Measurements from ENCODE around the gene GNAI2. TPM values are rescaled to one million over a fixed set of nuclear protein-coding genes. Genes with fewer than 3 reads are reported as not detected.
A peak's percentile ranks its signal among the peaks of the same experiment; 100 is the strongest.

GNAI2 gene
- total RNA-seq, 1 experiment from 2014 or later, result 185 TPM

DNA sequence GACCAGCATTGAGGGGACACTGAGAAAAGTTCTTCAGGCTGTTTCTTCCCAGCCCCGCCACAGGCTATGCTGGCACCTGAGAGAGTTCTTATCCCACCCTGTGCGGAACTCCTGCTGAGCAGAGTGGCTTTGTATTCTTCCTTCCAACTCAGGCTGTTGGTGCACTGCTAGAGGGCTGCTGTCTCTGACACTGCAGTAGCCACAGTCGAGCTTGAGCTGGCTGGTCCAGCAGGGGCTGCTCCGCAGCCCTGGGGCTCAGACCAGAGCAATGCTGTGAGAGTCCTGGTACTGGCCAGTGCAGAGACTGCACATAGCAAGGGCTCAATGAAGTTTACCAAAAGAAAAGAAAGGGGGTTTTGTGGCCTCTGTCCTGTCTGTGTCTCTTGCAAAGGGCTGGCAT, 3.6 kb downstream of the GNAI2 start (continued):
- TF ChIP-seq NR3C1 (CRISPR knock-in tag; conservative IDR thresholded peaks at IDR 0.05; ENCODE audit: low read depth) (no peak), ZNF138 (CRISPR knock-in tag; conservative IDR thresholded peaks at IDR 0.05) (no peak), JAZF1 (CRISPR knock-in tag; IDR thresholded peaks at IDR 0.05) (no peak), CDX4 (CRISPR knock-in tag; IDR thresholded peaks at IDR 0.05; ENCODE audit: borderline replicate concordance) (no peak), SP1 (CRISPR knock-in tag; conservative IDR thresholded peaks at IDR 0.05) (no peak), USF1 (CRISPR knock-in tag; IDR thresholded peaks at IDR 0.05) (no peak), TEAD4 (CRISPR knock-in tag; IDR thresholded peaks at IDR 0.05) (no peak), E2F4 (CRISPR knock-in tag; IDR thresholded peaks at IDR 0.05; ENCODE audit: borderline replicate concordance, low read depth) (no peak)
- TF ChIP-seq, protein P1, sequence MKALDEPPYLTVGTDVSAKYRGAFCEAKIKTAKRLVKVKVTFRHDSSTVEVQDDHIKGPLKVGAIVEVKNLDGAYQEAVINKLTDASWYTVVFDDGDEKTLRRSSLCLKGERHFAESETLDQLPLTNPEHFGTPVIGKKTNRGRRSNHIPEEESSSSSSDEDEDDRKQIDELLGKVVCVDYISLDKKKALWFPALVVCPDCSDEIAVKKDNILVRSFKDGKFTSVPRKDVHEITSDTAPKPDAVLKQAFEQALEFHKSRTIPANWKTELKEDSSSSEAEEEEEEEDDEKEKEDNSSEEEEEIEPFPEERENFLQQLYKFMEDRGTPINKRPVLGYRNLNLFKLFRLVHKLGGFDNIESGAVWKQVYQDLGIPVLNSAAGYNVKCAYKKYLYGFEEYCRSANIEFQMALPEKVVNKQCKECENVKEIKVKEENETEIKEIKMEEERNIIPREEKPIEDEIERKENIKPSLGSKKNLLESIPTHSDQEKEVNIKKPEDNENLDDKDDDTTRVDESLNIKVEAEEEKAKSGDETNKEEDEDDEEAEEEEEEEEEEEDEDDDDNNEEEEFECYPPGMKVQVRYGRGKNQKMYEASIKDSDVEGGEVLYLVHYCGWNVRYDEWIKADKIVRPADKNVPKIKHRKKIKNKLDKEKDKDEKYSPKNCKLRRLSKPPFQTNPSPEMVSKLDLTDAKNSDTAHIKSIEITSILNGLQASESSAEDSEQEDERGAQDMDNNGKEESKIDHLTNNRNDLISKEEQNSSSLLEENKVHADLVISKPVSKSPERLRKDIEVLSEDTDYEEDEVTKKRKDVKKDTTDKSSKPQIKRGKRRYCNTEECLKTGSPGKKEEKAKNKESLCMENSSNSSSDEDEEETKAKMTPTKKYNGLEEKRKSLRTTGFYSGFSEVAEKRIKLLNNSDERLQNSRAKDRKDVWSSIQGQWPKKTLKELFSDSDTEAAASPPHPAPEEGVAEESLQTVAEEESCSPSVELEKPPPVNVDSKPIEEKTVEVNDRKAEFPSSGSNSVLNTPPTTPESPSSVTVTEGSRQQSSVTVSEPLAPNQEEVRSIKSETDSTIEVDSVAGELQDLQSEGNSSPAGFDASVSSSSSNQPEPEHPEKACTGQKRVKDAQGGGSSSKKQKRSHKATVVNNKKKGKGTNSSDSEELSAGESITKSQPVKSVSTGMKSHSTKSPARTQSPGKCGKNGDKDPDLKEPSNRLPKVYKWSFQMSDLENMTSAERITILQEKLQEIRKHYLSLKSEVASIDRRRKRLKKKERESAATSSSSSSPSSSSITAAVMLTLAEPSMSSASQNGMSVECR (CRISPR knock-in tag; IDR thresholded peaks at IDR 0.05; ENCODE audit: borderline replicate concordance), result no peak
- TF ChIP-seq, protein P2, sequence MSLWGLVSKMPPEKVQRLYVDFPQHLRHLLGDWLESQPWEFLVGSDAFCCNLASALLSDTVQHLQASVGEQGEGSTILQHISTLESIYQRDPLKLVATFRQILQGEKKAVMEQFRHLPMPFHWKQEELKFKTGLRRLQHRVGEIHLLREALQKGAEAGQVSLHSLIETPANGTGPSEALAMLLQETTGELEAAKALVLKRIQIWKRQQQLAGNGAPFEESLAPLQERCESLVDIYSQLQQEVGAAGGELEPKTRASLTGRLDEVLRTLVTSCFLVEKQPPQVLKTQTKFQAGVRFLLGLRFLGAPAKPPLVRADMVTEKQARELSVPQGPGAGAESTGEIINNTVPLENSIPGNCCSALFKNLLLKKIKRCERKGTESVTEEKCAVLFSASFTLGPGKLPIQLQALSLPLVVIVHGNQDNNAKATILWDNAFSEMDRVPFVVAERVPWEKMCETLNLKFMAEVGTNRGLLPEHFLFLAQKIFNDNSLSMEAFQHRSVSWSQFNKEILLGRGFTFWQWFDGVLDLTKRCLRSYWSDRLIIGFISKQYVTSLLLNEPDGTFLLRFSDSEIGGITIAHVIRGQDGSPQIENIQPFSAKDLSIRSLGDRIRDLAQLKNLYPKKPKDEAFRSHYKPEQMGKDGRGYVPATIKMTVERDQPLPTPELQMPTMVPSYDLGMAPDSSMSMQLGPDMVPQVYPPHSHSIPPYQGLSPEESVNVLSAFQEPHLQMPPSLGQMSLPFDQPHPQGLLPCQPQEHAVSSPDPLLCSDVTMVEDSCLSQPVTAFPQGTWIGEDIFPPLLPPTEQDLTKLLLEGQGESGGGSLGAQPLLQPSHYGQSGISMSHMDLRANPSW (CRISPR knock-in tag; conservative IDR thresholded peaks at IDR 0.05; ENCODE audit: low read depth), result no peak
- TF ChIP-seq, protein P3, sequence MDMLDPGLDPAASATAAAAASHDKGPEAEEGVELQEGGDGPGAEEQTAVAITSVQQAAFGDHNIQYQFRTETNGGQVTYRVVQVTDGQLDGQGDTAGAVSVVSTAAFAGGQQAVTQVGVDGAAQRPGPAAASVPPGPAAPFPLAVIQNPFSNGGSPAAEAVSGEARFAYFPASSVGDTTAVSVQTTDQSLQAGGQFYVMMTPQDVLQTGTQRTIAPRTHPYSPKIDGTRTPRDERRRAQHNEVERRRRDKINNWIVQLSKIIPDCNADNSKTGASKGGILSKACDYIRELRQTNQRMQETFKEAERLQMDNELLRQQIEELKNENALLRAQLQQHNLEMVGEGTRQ (CRISPR knock-in tag; IDR thresholded peaks at IDR 0.05), result no peak

DNA sequence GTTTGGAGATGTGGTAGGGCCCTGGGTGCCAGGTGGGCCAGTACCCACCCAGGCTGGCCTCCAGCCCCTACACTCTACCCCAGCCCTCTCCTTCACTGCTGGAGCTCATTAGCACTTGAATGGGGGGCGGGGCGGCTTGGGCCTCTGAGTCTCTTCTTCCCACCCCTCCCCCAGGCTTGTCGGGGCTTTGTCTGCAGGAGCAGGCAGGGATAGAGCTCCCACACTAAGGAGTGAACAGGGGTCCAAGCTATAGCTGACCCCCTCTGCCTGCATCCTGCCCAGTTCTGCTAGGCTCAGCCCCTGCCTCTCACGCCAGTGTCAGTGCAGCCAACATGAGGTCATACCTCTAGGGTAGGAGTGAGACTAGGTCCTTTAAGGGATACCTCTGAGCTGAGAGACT, 5.2 kb downstream of the GNAI2 start:
- ATAC-seq (peak; percentile 59), DNase-seq (ENCODE audit: low spot score) (peak; percentile 95)
- CTCF ChIA-PET, result interaction anchor here (0.8 to 6.4 kb wide), 19 partner anchors 9 to 127 kb away, joined by 3 to 88 read pairs (median 5); partner anchors contain the start of genes HYAL3 and NAA80
- peak overlapping the region; percentile 69 for H3K4me3 Mint-ChIP-seq
- peaks cover 2% of the 10 kb centered on the region; the same call in 1 of the 2 replicates for H3K36me3 Mint-ChIP-seq
- H3K27ac Mint-ChIP-seq, result peak overlapping the region; percentile 96
- no peaks in the 10 kb centered on the region for H3K27me3 Mint-ChIP-seq (ENCODE audit: low read depth)
- H3K9me3 Mint-ChIP-seq, result no peaks in the 10 kb centered on the region
- POLR2A ChIA-PET, result interaction anchor here (0.8 to 2.5 kb wide), 6 partner anchors 14 to 62 kb away, joined by 3 to 22 read pairs (median 5); partner anchors contain the start of genes HYAL1 and SEMA3B
- H3K4me1 Mint-ChIP-seq, result peaks cover 86% of the 10 kb centered on the region
- TF ChIP-seq ZNF423 (CRISPR knock-in tag; IDR thresholded peaks at IDR 0.05) (peak; percentile 60; the same call in 1 of the 2 replicates), ZNF396 (CRISPR knock-in tag; IDR thresholded peaks at IDR 0.05; ENCODE audit: borderline replicate concordance) (no peak), JUN (CRISPR knock-in tag; IDR thresholded peaks at IDR 0.05) (no peak), TCF7 (CRISPR knock-in tag; IDR thresholded peaks at IDR 0.05; ENCODE audit: low read depth) (no peak), CREB1 (CRISPR knock-in tag; IDR thresholded peaks at IDR 0.05) (no peak), USF1 (CRISPR knock-in tag; IDR thresholded peaks at IDR 0.05) (no peak), PREB (CRISPR knock-in tag; IDR thresholded peaks at IDR 0.05; ENCODE audit: borderline replicate concordance) (no peak), NFYB (CRISPR knock-in tag; conservative IDR thresholded peaks at IDR 0.05; ENCODE audit: low read depth) (no peak), CBFB (CRISPR knock-in tag; IDR thresholded peaks at IDR 0.05; ENCODE audit: low read depth) (0 out of 2 replicates have a peak, but pooled peaks have one; percentile 52), SP1 (CRISPR knock-in tag; conservative IDR thresholded peaks at IDR 0.05) (peak; percentile 82)
- TF ChIP-seq, protein P4, sequence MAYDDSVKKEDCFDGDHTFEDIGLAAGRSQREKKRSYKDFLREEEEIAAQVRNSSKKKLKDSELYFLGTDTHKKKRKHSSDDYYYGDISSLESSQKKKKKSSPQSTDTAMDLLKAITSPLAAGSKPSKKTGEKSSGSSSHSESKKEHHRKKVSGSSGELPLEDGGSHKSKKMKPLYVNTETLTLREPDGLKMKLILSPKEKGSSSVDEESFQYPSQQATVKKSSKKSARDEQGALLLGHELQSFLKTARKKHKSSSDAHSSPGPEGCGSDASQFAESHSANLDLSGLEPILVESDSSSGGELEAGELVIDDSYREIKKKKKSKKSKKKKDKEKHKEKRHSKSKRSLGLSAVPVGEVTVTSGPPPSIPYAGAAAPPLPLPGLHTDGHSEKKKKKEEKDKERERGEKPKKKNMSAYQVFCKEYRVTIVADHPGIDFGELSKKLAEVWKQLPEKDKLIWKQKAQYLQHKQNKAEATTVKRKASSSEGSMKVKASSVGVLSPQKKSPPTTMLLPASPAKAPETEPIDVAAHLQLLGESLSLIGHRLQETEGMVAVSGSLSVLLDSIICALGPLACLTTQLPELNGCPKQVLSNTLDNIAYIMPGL (CRISPR knock-in tag; IDR thresholded peaks at IDR 0.05), result no peak

All from WTC11 (cell line).